Measurements from ENCODE around the gene RSBN1L. TPM values are rescaled to one million over a fixed set of nuclear protein-coding genes. Genes with fewer than 3 reads are reported as not detected.

RSBN1L gene
- total and polyA plus RNA-seq, 2 donors (not counting 1 experiment from before 2014, with no cell fraction given), result 12.0 to 19.7 TPM

DNA sequence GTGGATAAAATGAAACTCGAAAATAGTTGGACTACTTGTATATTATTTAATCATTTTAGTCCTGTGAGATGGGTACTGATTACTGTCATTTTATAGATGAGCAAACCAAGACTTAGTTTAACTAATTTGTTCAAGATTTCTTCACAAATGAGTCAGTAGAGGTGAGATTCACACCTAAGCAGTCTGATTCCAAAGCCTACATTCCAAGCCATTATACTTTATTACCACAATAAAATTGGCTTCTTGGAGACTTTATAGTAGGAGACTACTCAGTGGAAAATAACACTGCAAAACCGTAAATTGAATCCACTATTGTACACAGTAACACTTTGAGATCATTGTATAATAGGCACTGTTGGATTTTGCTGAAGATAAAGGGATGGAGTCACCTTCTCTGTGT, 104.5 kb downstream of the RSBN1L start:
- Histone ChIP-seq H3K4me3 (replicated peaks in 1 of 4; ENCODE audit: control extremely low read depth in 1 of 4, insufficient read depth in 1 of 4, low read depth in 3 of 4, low read length in 4 of 4) (no peak overlapping the region), H3K27ac (ENCODE audit: insufficient read depth, low read length) (no peak overlapping the region), H4K20me1 (ENCODE audit: control insufficient read depth, extremely low read depth, insufficient read depth, low read length) (no peaks in the 10 kb centered on the region), H3K4me2 (ENCODE audit: extremely low read depth, insufficient read depth, low read length) (no peak overlapping the region), H2AFZ (ENCODE audit: low read length) (no peak overlapping the region), H3K36me3 (ENCODE audit: control insufficient read depth, insufficient read depth, low read length) (no peaks in the 10 kb centered on the region), H3K27me3 (ENCODE audit: control insufficient read depth, insufficient read depth, low read length) (no peaks in the 10 kb centered on the region), H3K9ac (ENCODE audit: insufficient read depth, low read length) (no peak overlapping the region), H3K79me2 (ENCODE audit: control insufficient read depth, insufficient read depth, low read length) (peaks cover 71% of the 10 kb centered on the region), H3K9me3 (ENCODE audit: control insufficient read depth, insufficient read depth, low read depth, low read length) (no peaks in the 10 kb centered on the region), H3K4me1 (ENCODE audit: control insufficient read depth, extremely low read depth, insufficient read depth, low read length) (peaks cover 2% of the 10 kb centered on the region)
- TF ChIP-seq, protein P1, sequence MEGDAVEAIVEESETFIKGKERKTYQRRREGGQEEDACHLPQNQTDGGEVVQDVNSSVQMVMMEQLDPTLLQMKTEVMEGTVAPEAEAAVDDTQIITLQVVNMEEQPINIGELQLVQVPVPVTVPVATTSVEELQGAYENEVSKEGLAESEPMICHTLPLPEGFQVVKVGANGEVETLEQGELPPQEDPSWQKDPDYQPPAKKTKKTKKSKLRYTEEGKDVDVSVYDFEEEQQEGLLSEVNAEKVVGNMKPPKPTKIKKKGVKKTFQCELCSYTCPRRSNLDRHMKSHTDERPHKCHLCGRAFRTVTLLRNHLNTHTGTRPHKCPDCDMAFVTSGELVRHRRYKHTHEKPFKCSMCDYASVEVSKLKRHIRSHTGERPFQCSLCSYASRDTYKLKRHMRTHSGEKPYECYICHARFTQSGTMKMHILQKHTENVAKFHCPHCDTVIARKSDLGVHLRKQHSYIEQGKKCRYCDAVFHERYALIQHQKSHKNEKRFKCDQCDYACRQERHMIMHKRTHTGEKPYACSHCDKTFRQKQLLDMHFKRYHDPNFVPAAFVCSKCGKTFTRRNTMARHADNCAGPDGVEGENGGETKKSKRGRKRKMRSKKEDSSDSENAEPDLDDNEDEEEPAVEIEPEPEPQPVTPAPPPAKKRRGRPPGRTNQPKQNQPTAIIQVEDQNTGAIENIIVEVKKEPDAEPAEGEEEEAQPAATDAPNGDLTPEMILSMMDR (conservative IDR thresholded peaks at IDR 0.05 in 1 of 2, IDR thresholded peaks at IDR 0.05 in 1 of 2; ENCODE audit: low read depth in 1 of 2, low read length in 2 of 2), result no peak
- TF ChIP-seq EZH2 (IDR thresholded peaks at IDR 0.05; ENCODE audit: low read length, missing control alignments), result no peak
- DNase-seq (ENCODE audit: low read depth in 2 of 2), result no peak

DNA sequence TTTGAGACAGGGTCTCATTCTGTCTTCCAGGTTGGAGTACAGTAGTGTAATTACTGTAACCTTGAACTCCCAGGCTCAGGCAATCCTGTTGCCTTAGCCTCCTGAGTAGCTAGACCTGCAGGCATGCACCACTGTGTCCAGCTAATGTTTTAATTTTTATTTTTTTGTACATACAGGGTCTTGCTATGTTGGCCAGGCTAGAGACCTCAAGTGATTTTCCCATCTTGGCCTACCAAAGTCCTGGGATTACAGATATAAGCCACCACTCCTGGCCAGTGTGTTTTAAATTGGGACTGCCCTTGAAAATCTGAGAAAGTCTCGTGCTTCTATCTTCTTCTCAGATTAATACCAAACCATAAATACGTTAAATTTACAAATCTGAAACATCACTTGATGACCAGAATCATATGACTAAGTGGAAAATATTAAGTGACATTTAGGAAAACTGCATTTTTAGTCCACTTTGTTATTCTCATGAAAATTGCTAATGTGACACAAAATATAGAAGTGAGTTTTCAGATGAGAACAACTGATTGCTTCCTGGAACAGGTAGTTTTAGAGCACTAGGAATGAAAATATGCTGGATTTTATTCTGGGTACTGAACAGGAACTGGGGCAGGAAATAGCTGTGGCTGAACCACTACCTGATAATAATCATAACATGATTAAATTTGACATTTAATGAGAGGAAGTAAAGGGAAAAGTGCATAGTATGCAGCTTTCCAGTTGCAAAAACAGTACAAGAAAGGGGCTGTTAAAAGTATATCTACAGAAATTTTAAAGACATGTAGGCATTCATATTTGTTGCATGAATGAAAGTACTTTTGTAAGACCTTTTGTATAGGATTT, 106.5 kb downstream of the RSBN1L start:
- H3K4me1 ChIP-seq (ENCODE audit: control insufficient read depth, extremely low read depth, insufficient read depth, low read length), result no peaks in the 10 kb centered on the region
- H3K4me2 ChIP-seq (ENCODE audit: extremely low read depth, insufficient read depth, low read length), result no peak overlapping the region
- H3K36me3 ChIP-seq (ENCODE audit: control insufficient read depth, insufficient read depth, low read length), result no peaks in the 10 kb centered on the region
- TF ChIP-seq EZH2 (IDR thresholded peaks at IDR 0.05; ENCODE audit: low read length, missing control alignments), result no peak
- TF ChIP-seq, protein P1 (conservative IDR thresholded peaks at IDR 0.05 in 1 of 2, IDR thresholded peaks at IDR 0.05 in 1 of 2; ENCODE audit: low read depth in 1 of 2, low read length in 2 of 2), result no peak
- H4K20me1 ChIP-seq (ENCODE audit: control insufficient read depth, extremely low read depth, insufficient read depth, low read length), result no peaks in the 10 kb centered on the region
- no peaks in the 10 kb centered on the region for H3K27me3 ChIP-seq (ENCODE audit: control insufficient read depth, insufficient read depth, low read length)
- no peak overlapping the region for H3K4me3 ChIP-seq (replicated peaks in 1 of 4; ENCODE audit: control extremely low read depth in 1 of 4, insufficient read depth in 1 of 4, low read depth in 3 of 4, low read length in 4 of 4)
- H3K9me3 ChIP-seq (ENCODE audit: control insufficient read depth, insufficient read depth, low read depth, low read length), result no peaks in the 10 kb centered on the region
- DNase-seq (ENCODE audit: low read depth in 2 of 2), result peak in 1 of 2 donors; percentile 27
- H3K27ac ChIP-seq (ENCODE audit: insufficient read depth, low read length), result no peak overlapping the region
- no peak overlapping the region for H2AFZ ChIP-seq (ENCODE audit: low read length)
- H3K9ac ChIP-seq (ENCODE audit: insufficient read depth, low read length), result no peak overlapping the region
- peaks cover 63% of the 10 kb centered on the region for H3K79me2 ChIP-seq (ENCODE audit: control insufficient read depth, insufficient read depth, low read length)

GRCh38 chr7:77806425-77806824, 110.2 kb downstream of the RSBN1L start:
- TF ChIP-seq, protein P1 (conservative IDR thresholded peaks at IDR 0.05 in 1 of 2, IDR thresholded peaks at IDR 0.05 in 1 of 2; ENCODE audit: low read depth in 1 of 2, low read length in 2 of 2), result no peak
- no peak for TF ChIP-seq EZH2 (IDR thresholded peaks at IDR 0.05; ENCODE audit: low read length, missing control alignments)
- H3K4me3 ChIP-seq (replicated peaks in 1 of 4; ENCODE audit: control extremely low read depth in 1 of 4, insufficient read depth in 1 of 4, low read depth in 3 of 4, low read length in 4 of 4), result no peak overlapping the region
- DNase-seq (ENCODE audit: low read depth in 2 of 2), result no peak
- no peak overlapping the region for H3K27ac ChIP-seq (ENCODE audit: insufficient read depth, low read length)
- H3K4me1 ChIP-seq (ENCODE audit: control insufficient read depth, extremely low read depth, insufficient read depth, low read length), result no peaks in the 10 kb centered on the region
- H3K27me3 ChIP-seq (ENCODE audit: control insufficient read depth, insufficient read depth, low read length), result no peaks in the 10 kb centered on the region
- no peaks in the 10 kb centered on the region for H3K9me3 ChIP-seq (ENCODE audit: control insufficient read depth, insufficient read depth, low read depth, low read length)
- no peak overlapping the region for H2AFZ ChIP-seq (ENCODE audit: low read length)
- H3K36me3 ChIP-seq (ENCODE audit: control insufficient read depth, insufficient read depth, low read length), result no peaks in the 10 kb centered on the region
- H4K20me1 ChIP-seq (ENCODE audit: control insufficient read depth, extremely low read depth, insufficient read depth, low read length), result no peaks in the 10 kb centered on the region
- peaks cover 57% of the 10 kb centered on the region for H3K79me2 ChIP-seq (ENCODE audit: control insufficient read depth, insufficient read depth, low read length)
- no peak overlapping the region for H3K4me2 ChIP-seq (ENCODE audit: extremely low read depth, insufficient read depth, low read length)
- H3K9ac ChIP-seq (ENCODE audit: insufficient read depth, low read length), result no peak overlapping the region

Data from fibroblast of lung (primary cell).